PC-3 (cell line): ENCODE results near the gene STARD10. TPM values are rescaled to one million over a fixed set of nuclear protein-coding genes. Genes with fewer than 3 reads are reported as not detected.

Source experiments
- ATAC-seq: fragments of 200-7000 bp; cut with Tn5 transposase; 2 replicates; pipeline ENCODE4 v1.9.1; 2020; ENCODE audit warnings: mild to moderate bottlenecking, moderate library complexity
- BruUV-seq: library from RNA; stranded (reverse); fragments of 400-500 nt; replicated peaks from 2 replicates; lab custom pipeline; 2021; lab: Mats Ljungman, UMichigan
- CTCF ChIA-PET: fragments of 300-600 bp; sonication (Branson Sonifier 250); formaldehyde crosslinking; loops from one replicate; lab custom pipeline; 2022; ENCODE audit warnings: antibody characterized with exemption; lab: Charles Lee
- POLR2A ChIA-PET: fragments of 300-600 bp; sonication (Branson Sonifier 250); formaldehyde crosslinking; loops from one replicate; lab custom pipeline; 2022; ENCODE audit warnings: antibody characterized with exemption; ENCODE audit not compliant: unreplicated experiment; lab: Charles Lee
- DNase-seq: peaks from one replicate; pipeline ENCODE4 v3.0.0-alpha.2; 2015
- H2AFZ ChIP-seq: fragments of 300-600 bp; sonication (generic); 2 replicates; pipeline ENCODE4 v1.6.0; 2016; ENCODE audit warnings: antibody characterized with exemption, low read length
- H3F3A ChIP-seq: fragments of 300-600 bp; sonication (generic); one replicate; pipeline ENCODE4 v1.6.0; 2017; ENCODE audit warnings: antibody characterized with exemption, low read length, control low read depth, mild to moderate bottlenecking; ENCODE audit not compliant: unreplicated experiment
- H3K27ac ChIP-seq: fragments of 300-600 bp; sonication (generic); 2 replicates; pipeline ENCODE4 v1.5.1; 2016; ENCODE audit warnings: mild to moderate bottlenecking, low read length
- H3K27me3 ChIP-seq: fragments of 300-600 bp; sonication (generic); 2 replicates; pipeline ENCODE4 v1.6.1; 2016; ENCODE audit warnings: low read length, mixed read lengths
- H3K36me3 ChIP-seq: fragments of 300-600 bp; sonication (generic); 2 replicates; pipeline ENCODE4 v1.6.1; 2016; ENCODE audit warnings: low read depth, mixed run types, low read length, mixed read lengths
- H3K4me1 ChIP-seq: fragments of 300-600 bp; sonication (generic); 2 replicates; pipeline ENCODE4 v1.5.1; 2016; ENCODE audit warnings: low read length; ENCODE audit not compliant: insufficient read depth
- H3K4me2 ChIP-seq: fragments of 300-600 bp; sonication (generic); 2 replicates; pipeline ENCODE4 v1.6.0; 2016; ENCODE audit warnings: low read length
- H3K4me3 ChIP-seq: fragments of 300-600 bp; sonication (generic); 2 replicates; pipeline ENCODE4 v1.5.1; 2016; ENCODE audit warnings: mild to moderate bottlenecking, low read length, mixed read lengths
- H3K79me2 ChIP-seq: fragments of 300-600 bp; sonication (generic); 2 replicates; pipeline ENCODE4 v1.6.1; 2017; ENCODE audit warnings: low read length, mixed read lengths
- H3K9ac ChIP-seq: fragments of 300-600 bp; sonication (generic); 2 replicates; pipeline ENCODE4 v1.6.0; 2016; ENCODE audit warnings: mild to moderate bottlenecking, low read length
- H3K9me2 ChIP-seq: fragments of 300-600 bp; sonication (generic); replicated peaks from 2 replicates; pipeline ENCODE4 v1.6.1; 2016; ENCODE audit warnings: mixed run types, low read length, mixed read lengths
- H3K9me3 ChIP-seq: fragments of 300-600 bp; sonication (generic); 2 replicates; pipeline ENCODE4 v1.6.1; 2016; ENCODE audit warnings: low read length, mixed read lengths
- H4K20me1 ChIP-seq: fragments of 300-600 bp; sonication (generic); 2 replicates; pipeline ENCODE4 v1.6.1; 2016; ENCODE audit warnings: low read length, mixed read lengths
- EZH2 ChIP-seq: fragments of 300-600 bp; sonication (generic); IDR thresholded peaks from one replicate; pipeline ENCODE4 v1.6.1; 2017; ENCODE audit warnings: antibody characterized with exemption, mild to moderate bottlenecking, low read length; ENCODE audit not compliant: unreplicated experiment
- EZH2phosphoT487 ChIP-seq: fragments of 300-600 bp; sonication (generic); IDR thresholded peaks from 2 replicates; pipeline ENCODE4 v1.6.1; 2018; ENCODE audit warnings: mild to moderate bottlenecking, antibody characterized with exemption, low read length, borderline replicate concordance
- intact Hi-C: fragments of 100-400 bp; cut with micrococcal nuclease; formaldehyde crosslinking; loops from 2 replicates; pipeline ENCODE4 v1.9.0; 2023
- total RNA-seq: library from RNA; depleted of rRNA; stranded (reverse); fragments of >200 nt; gene quantifications from 2 replicates; pipeline ENCODE4 v1.2.3, GENCODE V29; 2014
- TF ChIP-seq, protein P1 (sequence below): fragments of 300-600 bp; sonication (generic); conservative IDR thresholded peaks from 2 replicates; pipeline ENCODE4 v1.5.1; 2017; ENCODE audit warnings: antibody characterized with exemption, low read depth, mild to moderate bottlenecking, low read length

The STARD10 gene
- total RNA-seq, 1 experiment from 2014 or later, result 284 TPM

DNA sequence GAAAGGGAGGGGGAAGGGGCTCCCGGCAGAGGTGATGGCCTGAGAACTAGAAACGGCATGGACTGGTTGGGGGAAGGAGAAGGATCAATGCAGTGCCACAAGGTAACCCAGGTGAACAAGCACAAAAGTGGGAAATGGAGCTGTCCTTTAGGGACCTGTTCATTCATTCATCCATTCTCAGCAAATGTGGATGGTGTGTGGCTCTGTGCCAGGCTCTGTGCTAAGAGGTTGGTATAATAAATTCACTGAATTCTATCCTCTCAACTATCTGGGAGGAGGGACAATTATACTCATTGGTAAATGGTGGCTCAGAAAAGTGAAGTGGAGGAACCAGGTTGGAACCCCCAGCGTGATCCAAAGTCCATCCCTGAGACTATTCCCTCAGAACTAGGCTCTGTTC is 23.0 kb downstream of the STARD10 start:
- H3K9ac ChIP-seq, result no peak overlapping the region
- H2AFZ ChIP-seq, result no peak overlapping the region
- ChIA-PET CTCF (no interaction called here), POLR2A (no interaction called here)
- no peaks in the 10 kb centered on the region for H4K20me1 ChIP-seq
- H3F3A ChIP-seq, result no peaks in the 10 kb centered on the region
- no peaks in the 10 kb centered on the region for H3K9me2 ChIP-seq
- TF ChIP-seq EZH2phosphoT487, result no peak
- TF ChIP-seq, protein P1, sequence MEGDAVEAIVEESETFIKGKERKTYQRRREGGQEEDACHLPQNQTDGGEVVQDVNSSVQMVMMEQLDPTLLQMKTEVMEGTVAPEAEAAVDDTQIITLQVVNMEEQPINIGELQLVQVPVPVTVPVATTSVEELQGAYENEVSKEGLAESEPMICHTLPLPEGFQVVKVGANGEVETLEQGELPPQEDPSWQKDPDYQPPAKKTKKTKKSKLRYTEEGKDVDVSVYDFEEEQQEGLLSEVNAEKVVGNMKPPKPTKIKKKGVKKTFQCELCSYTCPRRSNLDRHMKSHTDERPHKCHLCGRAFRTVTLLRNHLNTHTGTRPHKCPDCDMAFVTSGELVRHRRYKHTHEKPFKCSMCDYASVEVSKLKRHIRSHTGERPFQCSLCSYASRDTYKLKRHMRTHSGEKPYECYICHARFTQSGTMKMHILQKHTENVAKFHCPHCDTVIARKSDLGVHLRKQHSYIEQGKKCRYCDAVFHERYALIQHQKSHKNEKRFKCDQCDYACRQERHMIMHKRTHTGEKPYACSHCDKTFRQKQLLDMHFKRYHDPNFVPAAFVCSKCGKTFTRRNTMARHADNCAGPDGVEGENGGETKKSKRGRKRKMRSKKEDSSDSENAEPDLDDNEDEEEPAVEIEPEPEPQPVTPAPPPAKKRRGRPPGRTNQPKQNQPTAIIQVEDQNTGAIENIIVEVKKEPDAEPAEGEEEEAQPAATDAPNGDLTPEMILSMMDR, result no peak
- no peak for TF ChIP-seq EZH2
- H3K4me1 ChIP-seq, result no peaks in the 10 kb centered on the region
- H3K4me3 ChIP-seq, result no peak overlapping the region
- no peaks in the 10 kb centered on the region for H3K9me3 ChIP-seq
- ATAC-seq, result no peak
- no peak overlapping the region for H3K4me2 ChIP-seq
- no TSS peak for BruUV-seq
- no peak overlapping the region for H3K27ac ChIP-seq
- intact Hi-C loops, result no loop called here
- no peaks in the 10 kb centered on the region for H3K36me3 ChIP-seq
- H3K79me2 ChIP-seq, result no peaks in the 10 kb centered on the region
- no peaks in the 10 kb centered on the region for H3K27me3 ChIP-seq
- no peak for DNase-seq

DNA sequence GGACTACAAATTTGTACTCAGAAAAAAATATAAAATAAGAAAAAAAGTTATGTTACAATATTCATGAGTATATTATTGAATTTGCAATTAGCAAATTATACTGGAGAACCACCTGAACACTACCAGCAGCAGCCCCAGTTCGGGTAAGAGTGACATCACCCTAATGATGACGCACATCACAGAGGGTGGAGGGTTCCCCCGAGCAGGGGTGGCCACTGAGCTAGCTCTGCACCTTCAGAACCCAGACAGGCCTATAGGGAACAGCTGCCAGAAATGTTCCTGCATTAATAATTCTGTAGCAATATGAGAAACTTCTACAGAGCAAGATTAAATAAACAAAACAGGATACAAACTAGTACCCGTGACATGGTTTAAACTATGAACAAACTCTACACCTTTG is 24.2 kb downstream of the STARD10 start:
- Histone ChIP-seq H3K4me3 (no peak overlapping the region), H3K4me1 (no peaks in the 10 kb centered on the region), H3K9me3 (no peaks in the 10 kb centered on the region), H3K79me2 (no peaks in the 10 kb centered on the region), H2AFZ (no peak overlapping the region), H3K4me2 (no peak overlapping the region), H3K9me2 (no peaks in the 10 kb centered on the region), H3K27ac (no peak overlapping the region), H3K27me3 (no peaks in the 10 kb centered on the region), H4K20me1 (no peaks in the 10 kb centered on the region), H3F3A (no peaks in the 10 kb centered on the region), H3K36me3 (no peaks in the 10 kb centered on the region), H3K9ac (no peak overlapping the region)
- ATAC-seq, result no peak
- ChIA-PET CTCF (no interaction called here), POLR2A (no interaction called here)
- no peak for DNase-seq
- no TSS peak for BruUV-seq
- TF ChIP-seq EZH2, result no peak
- no peak for TF ChIP-seq EZH2phosphoT487
- TF ChIP-seq, protein P1, result no peak
- intact Hi-C loops, result no loop called here

DNA sequence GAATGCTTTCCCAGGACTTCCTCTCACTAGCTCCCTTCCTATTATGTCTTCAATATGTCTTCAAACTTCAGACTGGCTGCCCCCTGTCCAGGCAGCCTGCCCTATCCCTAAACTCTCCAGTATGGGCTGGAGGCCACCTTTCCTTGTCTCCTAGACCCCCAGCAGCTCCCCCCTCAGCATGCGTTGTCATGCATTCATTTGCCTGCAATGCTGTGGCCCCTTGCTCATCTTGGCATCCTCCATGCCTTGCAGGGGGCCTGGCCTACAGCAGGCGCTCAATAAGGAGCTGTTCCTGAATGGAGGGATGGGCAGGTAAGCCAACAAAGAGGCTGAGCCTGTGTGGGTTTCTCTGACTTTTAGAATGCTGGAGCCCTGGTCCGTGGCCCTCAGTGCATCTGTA is 25.3 kb downstream of the STARD10 start:
- BruUV-seq, result no TSS peak
- Histone ChIP-seq H3F3A (no peaks in the 10 kb centered on the region), H4K20me1 (no peaks in the 10 kb centered on the region), H3K4me2 (no peak overlapping the region), H3K9me3 (no peaks in the 10 kb centered on the region), H3K79me2 (no peaks in the 10 kb centered on the region), H2AFZ (no peak overlapping the region), H3K9me2 (no peaks in the 10 kb centered on the region), H3K36me3 (no peaks in the 10 kb centered on the region), H3K4me3 (no peak overlapping the region), H3K4me1 (no peaks in the 10 kb centered on the region), H3K27ac (no peak overlapping the region), H3K27me3 (no peaks in the 10 kb centered on the region), H3K9ac (no peak overlapping the region)
- intact Hi-C loops, result no loop called here
- POLR2A ChIA-PET, result interaction anchor here (0.5 kb wide), 1 partner anchor 37 kb away, joined by 5 read pairs; no protein-coding TSS in a partner anchor
- TF ChIP-seq EZH2phosphoT487, result no peak
- no peak for TF ChIP-seq EZH2
- TF ChIP-seq, protein P1, result no peak
- CTCF ChIA-PET, result interaction anchor here (0.7 kb wide), 1 partner anchor 13 kb away, joined by 3 read pairs; no protein-coding TSS in a partner anchor
- no peak for ATAC-seq
- DNase-seq, result no peak
